ENCODE results near the gene TIMP3.

Gene TIMP3

DNA sequence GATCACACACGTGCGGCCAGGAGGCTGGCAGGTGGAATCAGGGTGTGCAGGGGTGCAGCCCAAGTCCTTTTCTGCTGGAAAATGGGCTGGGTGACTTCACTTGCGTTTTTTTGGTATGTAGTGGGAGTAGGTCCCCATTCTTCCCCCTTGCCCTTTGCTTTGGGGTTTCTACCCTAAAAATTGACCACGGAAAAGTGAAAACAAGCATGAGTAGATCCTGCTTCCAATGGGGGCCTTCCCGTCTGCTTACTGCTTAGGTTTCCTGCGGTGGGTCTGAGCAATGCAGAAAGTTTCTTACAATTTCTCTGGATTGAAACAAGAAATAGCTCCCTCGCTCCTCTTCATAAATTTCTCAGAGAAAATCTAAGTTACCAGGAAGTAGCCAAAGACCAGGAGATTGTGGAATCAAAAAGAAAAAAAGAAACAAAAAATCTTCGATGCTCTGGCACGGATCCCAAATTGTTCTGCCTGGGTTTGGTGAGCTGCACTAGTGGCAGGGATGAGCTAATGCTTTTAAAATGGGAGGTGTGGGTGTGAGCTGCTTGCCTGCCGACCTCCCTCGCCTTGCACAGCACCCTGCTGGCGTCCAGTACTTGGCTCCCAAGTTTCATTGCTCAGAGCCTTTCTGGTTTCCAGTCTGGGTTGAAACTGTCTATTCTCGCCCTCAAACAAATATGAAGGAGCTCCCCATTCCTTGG is 2.4 kb downstream of the TIMP3 start:
- TF ChIP-seq ZNF274 (IDR thresholded peaks at IDR 0.05; ENCODE audit: low read depth, low read length), result no peak
- TF ChIP-seq YY1 (IDR thresholded peaks at IDR 0.05; ENCODE audit: insufficient read depth, insufficient read length), result no peak
- no peak for TF ChIP-seq SUZ12 (IDR thresholded peaks at IDR 0.05; ENCODE audit: extremely low read depth, insufficient read depth, insufficient read length)
- H3K36me3 ChIP-seq (ENCODE audit: insufficient read depth, insufficient read length, low read length), result peaks cover 19% of the 10 kb centered on the region
- H3K27me3 ChIP-seq (ENCODE audit: insufficient read depth, insufficient read length), result peaks cover 21% of the 10 kb centered on the region
- no peak overlapping the region for H3K9ac ChIP-seq (ENCODE audit: insufficient read length, low read depth)
- H3K9me3 ChIP-seq (ENCODE audit: insufficient read depth, low read length), result no peaks in the 10 kb centered on the region
- H3K4me1 ChIP-seq (ENCODE audit: insufficient read depth, insufficient read length), result peaks cover 3% of the 10 kb centered on the region
- DNase-seq (ENCODE audit: low read depth, low spot score), result no peak
- H3K4me3 ChIP-seq (ENCODE audit: insufficient read length, low read depth), result no peak overlapping the region

DNA sequence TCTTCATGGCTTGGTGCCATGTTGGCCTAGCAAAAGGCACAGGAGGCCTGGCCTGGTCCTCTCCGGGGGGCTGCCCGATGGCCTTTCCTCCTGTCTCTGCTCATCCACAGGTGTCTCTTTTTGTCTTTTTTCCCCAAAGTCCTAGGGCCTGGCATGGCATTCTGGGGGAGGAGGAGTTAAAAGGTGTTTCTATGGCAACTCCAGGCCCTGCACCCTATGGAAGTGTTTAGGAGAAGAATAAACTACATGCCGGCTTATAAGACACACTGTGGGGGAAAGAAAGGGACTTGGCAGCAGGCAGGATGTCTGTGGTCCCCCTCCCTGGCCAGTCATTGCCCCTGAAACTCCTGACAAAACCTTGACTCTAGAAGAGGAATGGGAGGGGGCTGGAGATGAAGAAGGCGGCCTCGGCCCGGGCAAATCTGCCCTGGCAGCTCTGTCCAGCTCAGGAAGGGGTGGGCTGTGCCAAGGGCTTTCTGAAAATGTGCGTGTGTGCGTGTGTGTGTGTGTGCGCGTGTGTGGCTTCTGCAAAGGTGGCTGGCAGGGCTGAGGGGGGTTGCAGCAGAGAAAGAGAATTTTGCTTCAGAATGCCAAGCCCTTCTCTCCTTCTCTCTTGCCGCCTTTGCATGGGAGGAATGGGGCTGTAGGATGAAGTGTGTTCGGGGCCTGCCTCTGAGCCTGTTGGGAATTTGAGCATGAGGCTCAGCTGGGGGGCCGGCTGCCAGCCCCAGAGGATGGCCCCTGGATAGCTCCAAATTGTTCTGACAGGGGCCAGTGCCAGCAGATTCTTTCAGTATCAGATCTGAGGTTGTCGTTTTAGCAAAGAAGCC is 3.2 kb downstream of the TIMP3 start:
- H3K9ac ChIP-seq (ENCODE audit: insufficient read length, low read depth), result no peak overlapping the region
- no peak for TF ChIP-seq ZNF274 (IDR thresholded peaks at IDR 0.05; ENCODE audit: low read depth, low read length)
- no peak overlapping the region for H3K4me3 ChIP-seq (ENCODE audit: insufficient read length, low read depth)
- no peaks in the 10 kb centered on the region for H3K9me3 ChIP-seq (ENCODE audit: insufficient read depth, low read length)
- H3K36me3 ChIP-seq (ENCODE audit: insufficient read depth, insufficient read length, low read length), result peaks cover 19% of the 10 kb centered on the region
- H3K4me1 ChIP-seq (ENCODE audit: insufficient read depth, insufficient read length), result peaks cover 3% of the 10 kb centered on the region
- H3K27me3 ChIP-seq (ENCODE audit: insufficient read depth, insufficient read length), result peaks cover 21% of the 10 kb centered on the region
- DNase-seq (ENCODE audit: low read depth, low spot score), result no peak

DNA sequence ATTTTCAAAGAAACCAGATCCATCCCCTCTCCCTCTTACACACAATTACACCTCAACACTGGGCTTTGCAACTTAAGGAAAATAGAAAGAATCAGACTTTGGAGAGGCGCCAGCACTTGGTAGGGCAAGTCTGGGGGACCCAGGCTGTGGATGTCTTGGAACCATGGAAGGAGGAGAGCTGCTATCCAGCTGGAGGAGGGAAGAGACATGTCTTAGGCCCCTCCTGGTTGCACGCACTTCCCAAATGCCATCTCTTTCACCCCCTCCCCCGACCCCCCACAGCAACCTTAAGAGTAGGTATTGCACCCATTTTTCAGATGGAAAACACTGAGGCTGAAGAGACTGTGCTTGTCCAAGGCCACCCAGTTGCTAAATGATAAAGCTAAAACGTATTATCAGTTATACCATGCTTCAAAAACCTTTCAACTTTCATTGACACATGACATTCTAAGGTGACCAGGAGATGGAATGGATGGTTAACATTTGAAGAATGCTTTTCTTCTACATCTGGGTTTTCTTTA is 3.9 kb downstream of the TIMP3 start:
- peaks cover 3% of the 10 kb centered on the region for H3K4me1 ChIP-seq (ENCODE audit: insufficient read depth, insufficient read length)
- DNase-seq (ENCODE audit: low read depth, low spot score), result no peak
- no peak overlapping the region for H3K4me3 ChIP-seq (ENCODE audit: insufficient read length, low read depth)

DNA sequence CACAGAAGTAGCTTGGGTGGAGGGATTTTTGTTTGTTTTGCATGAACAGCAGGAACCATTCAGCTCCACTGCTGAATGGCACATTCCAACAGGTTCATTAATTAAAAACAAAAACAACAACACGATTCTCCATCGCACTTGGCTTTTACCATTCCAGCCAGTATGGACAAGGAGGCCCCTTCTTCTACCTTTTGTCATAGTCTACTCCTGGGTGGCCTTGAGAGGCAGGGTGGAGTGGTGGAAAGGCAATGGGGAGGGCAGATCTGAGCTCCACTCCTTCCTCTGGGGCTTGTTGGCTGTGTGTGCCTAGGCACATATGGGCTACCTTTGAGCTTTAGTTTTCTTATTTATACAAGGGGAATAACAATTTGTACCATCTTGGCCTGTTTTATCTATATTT is 4.8 kb downstream of the TIMP3 start:
- TF ChIP-seq SUZ12 (IDR thresholded peaks at IDR 0.05; ENCODE audit: extremely low read depth, insufficient read depth, insufficient read length) (no peak), YY1 (IDR thresholded peaks at IDR 0.05; ENCODE audit: insufficient read depth, insufficient read length) (no peak), ZNF274 (IDR thresholded peaks at IDR 0.05; ENCODE audit: low read depth, low read length) (no peak)
- no peak overlapping the region for H3K4me3 ChIP-seq (ENCODE audit: insufficient read length, low read depth)

More for the DNA sequence above, 3.9 kb downstream of the TIMP3 start:
- Histone ChIP-seq H3K27me3 (ENCODE audit: insufficient read depth, insufficient read length) (peaks cover 20% of the 10 kb centered on the region), H3K36me3 (ENCODE audit: insufficient read depth, insufficient read length, low read length) (peaks cover 19% of the 10 kb centered on the region), H3K9me3 (ENCODE audit: insufficient read depth, low read length) (no peaks in the 10 kb centered on the region), H3K9ac (ENCODE audit: insufficient read length, low read depth) (no peak overlapping the region)
- TF ChIP-seq YY1 (IDR thresholded peaks at IDR 0.05; ENCODE audit: insufficient read depth, insufficient read length) (no peak), ZNF274 (IDR thresholded peaks at IDR 0.05; ENCODE audit: low read depth, low read length) (no peak), SUZ12 (IDR thresholded peaks at IDR 0.05; ENCODE audit: extremely low read depth, insufficient read depth, insufficient read length) (no peak)

DNA sequence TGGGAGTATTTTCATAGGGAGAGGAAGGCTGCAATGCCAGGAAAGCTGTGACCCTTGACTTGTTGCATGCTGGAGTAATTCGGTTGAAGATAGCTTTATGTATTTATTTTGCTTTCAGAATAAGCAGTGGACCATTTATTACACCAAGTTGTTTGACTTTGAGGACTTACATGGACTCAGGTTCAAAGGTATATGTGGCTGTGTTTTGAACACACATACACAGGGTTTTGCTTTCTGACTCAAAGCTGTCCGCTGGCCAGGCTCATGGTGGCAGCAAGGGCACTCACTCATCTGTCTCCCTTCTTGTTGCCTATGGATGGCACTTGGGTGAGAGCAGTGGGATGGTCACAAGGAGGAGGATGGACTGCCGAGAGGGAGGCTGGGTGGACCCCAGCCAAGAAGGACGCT is 6.5 kb downstream of the TIMP3 start:
- Histone ChIP-seq H3K36me3 (ENCODE audit: insufficient read depth, insufficient read length, low read length) (peaks cover 22% of the 10 kb centered on the region), H3K27me3 (ENCODE audit: insufficient read depth, insufficient read length) (peaks cover 2% of the 10 kb centered on the region), H3K4me1 (ENCODE audit: insufficient read depth, insufficient read length) (peaks cover 3% of the 10 kb centered on the region), H3K4me3 (ENCODE audit: insufficient read length, low read depth) (no peak overlapping the region), H3K9ac (ENCODE audit: insufficient read length, low read depth) (no peak overlapping the region), H3K9me3 (ENCODE audit: insufficient read depth, low read length) (no peaks in the 10 kb centered on the region)
- TF ChIP-seq YY1 (IDR thresholded peaks at IDR 0.05; ENCODE audit: insufficient read depth, insufficient read length) (no peak), SUZ12 (IDR thresholded peaks at IDR 0.05; ENCODE audit: extremely low read depth, insufficient read depth, insufficient read length) (no peak), ZNF274 (IDR thresholded peaks at IDR 0.05; ENCODE audit: low read depth, low read length) (no peak)
- DNase-seq (ENCODE audit: low read depth, low spot score), result no peak

More for the DNA sequence above, 4.8 kb downstream of the TIMP3 start:
- no peak overlapping the region for H3K9ac ChIP-seq (ENCODE audit: insufficient read length, low read depth)
- peaks cover 3% of the 10 kb centered on the region for H3K4me1 ChIP-seq (ENCODE audit: insufficient read depth, insufficient read length)
- no peaks in the 10 kb centered on the region for H3K9me3 ChIP-seq (ENCODE audit: insufficient read depth, low read length)
- DNase-seq (ENCODE audit: low read depth, low spot score), result no peak
- H3K36me3 ChIP-seq (ENCODE audit: insufficient read depth, insufficient read length, low read length), result peaks cover 19% of the 10 kb centered on the region
- H3K27me3 ChIP-seq (ENCODE audit: insufficient read depth, insufficient read length), result peaks cover 14% of the 10 kb centered on the region

DNA sequence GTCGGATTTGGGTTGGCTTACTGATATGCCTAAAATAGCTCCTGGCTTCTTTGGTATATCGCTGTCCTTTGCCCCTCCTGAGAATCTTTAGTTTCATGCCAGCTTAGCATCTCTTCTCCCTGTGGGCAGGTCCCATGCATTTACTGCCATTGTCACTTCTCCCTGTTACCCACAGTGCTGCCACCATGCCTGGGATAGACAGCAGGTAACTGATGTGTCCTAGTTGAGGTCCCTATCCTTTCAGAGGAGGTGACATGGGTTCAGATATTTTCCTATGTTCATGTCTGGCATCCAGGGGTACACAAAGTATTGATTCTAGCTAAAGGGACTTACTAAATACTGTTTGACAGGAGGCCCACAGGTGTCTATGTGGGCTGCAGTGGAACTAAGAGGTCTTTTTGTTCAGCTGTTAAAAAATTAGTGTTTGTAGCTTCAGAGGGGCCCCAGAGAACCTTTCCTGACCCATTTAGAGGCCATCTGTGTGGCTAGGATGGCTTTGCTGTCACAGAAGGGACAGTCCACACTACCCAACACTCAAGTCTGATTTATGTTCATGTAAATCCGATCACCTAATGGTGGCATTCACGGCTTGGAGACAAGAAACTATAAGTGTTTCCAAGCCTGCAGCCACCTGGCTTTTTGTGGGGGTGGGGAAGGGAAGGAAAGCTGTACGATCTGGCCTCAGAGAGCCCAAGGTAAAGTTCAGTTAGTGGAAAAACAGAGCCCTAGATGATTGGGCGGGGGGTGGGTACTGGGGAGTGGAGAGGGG is 8.5 kb downstream of the TIMP3 start:
- TF ChIP-seq SUZ12 (IDR thresholded peaks at IDR 0.05; ENCODE audit: extremely low read depth, insufficient read depth, insufficient read length) (no peak), ZNF274 (IDR thresholded peaks at IDR 0.05; ENCODE audit: low read depth, low read length) (no peak), YY1 (IDR thresholded peaks at IDR 0.05; ENCODE audit: insufficient read depth, insufficient read length) (no peak)
- H3K9me3 ChIP-seq (ENCODE audit: insufficient read depth, low read length), result no peaks in the 10 kb centered on the region
- H3K4me3 ChIP-seq (ENCODE audit: insufficient read length, low read depth), result no peak overlapping the region
- H3K27me3 ChIP-seq (ENCODE audit: insufficient read depth, insufficient read length), result no peaks in the 10 kb centered on the region
- no peak overlapping the region for H3K9ac ChIP-seq (ENCODE audit: insufficient read length, low read depth)
- H3K4me1 ChIP-seq (ENCODE audit: insufficient read depth, insufficient read length), result no peaks in the 10 kb centered on the region
- peaks cover 20% of the 10 kb centered on the region for H3K36me3 ChIP-seq (ENCODE audit: insufficient read depth, insufficient read length, low read length)
- DNase-seq (ENCODE audit: low read depth, low spot score), result no peak
